Activated T-cell treated with anti-CD3 and anti-CD28 coated beads for 24 hours (primary cell): ENCODE results near the gene MXD3.
"Not testable (repeated sequence)": the region's sequence is repeated elsewhere in the genome, so short reads cannot be mapped to it uniquely, and the experiment has no call there.

Experiments
- DNase-seq: peaks from one replicate; pipeline ENCODE4 v3.0.0-alpha.2; 2020; ENCODE audit warnings: low read depth

Gene MXD3

DNA sequence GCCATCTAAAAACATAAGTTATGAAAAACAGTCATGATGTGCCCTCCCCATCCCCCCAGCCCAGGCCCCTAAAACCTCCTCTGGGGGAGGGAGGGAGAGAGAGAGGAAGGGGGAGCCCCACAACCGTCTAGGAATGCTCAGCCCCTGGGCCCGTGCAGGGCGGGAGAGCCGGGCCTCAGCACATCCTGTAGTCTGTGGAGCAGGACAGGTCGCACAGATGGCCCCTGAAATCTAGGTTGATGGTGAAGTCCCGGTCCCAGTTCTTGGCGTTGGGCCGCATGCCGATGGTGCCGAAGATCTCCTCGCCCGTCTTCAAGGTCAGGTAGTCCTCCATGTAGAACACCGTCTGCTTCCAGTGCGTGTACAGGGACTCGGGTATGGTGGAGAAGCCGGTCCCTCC, 46.3 kb downstream of the MXD3 start:
- DNase-seq, result no peak

DNA sequence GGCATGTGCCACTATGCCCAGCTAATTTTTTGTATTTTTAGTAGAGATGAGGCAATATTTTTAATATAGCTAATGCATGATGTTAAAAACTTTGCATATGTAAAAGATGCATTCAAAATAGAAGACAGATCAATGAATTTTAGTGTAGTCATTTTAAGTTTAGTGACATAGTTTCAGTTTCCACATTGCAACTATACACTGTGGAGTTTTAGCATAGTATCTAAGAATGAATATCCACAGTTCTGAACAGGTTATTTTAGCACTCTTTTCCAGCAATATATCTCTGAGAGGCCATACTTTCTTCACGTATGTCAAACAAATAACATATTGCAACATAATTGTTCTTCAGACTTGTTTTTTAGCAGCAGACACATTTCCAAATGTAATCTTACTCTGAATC, 47.5 kb downstream of the MXD3 start:
- no peak for DNase-seq

DNA sequence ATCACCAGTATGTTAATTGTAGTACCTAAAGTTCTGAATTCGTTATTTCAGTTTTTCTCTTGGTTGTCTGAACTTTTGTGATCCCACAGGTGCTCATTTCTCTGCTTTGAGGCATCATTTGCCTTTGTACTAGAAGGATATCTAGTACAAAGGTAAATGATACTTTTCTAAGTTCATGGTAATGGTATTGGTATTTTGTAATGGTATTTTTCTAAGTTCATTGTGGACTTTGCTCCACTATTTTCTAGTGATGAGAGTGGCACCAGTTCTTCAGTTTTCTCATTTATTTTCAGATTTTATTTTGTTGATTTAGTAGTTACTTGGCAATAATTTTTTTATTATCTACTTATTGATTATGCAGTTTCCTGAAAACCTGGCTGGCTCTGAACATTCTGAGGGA, 50.2 kb downstream of the MXD3 start:
- DNase-seq, result no peak

DNA sequence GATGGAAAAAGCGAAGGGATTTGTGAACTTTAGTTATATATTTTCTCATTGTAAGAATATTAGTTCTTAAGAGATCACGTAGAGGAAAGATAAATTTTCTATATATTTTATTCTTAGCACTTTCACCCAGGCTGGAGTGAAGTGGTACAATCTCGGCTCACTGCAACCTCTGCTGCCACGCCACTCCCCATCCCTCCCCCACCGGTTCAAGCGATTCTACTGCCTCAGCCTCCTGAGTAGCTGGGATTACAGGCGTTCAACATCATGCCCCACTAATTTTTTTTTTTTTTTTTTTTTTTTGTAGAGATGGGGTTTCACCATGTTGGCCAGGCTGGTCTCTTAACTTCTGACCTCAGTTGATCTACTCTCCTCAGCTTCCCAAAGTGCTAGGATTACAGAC, 50.7 kb downstream of the MXD3 start:
- no peak for DNase-seq

DNA sequence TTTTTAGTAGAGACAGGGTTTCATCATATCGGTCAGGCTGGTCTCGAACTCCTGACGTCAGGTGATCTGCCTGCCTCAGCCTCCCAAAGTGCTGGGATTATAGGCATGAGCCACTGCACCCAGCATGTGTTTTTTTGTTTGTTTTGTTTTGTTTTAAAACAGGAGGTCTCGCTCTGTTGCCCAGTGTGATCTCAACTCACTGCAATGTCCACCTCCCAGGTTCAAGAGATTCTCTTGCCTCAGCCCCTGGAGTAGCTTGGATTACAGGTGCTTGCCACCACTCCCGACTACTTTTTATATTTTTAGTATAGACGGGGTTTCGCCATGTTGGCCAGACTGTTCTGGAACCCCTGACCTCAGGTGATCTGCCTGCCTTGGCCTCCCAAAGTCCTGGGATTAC, 53.0 kb downstream of the MXD3 start:
- DNase-seq, result not testable (repeated sequence)
